22Rv1 (cell line): ENCODE data around the gene SLC22A14.
"Not testable (repeated sequence)": the region's sequence is repeated elsewhere in the genome, so short reads cannot be mapped to it uniquely, and the experiment has no call there.

Experiments
- H3K27ac ChIP-seq: fragments of 450-650 bp; 2 replicates; pipeline ENCODE4 v1.5.1; 2017
- ZFX ChIP-seq: fragments of 450-650 bp; IDR thresholded peaks from 2 replicates; pipeline ENCODE4 v1.6.1; 2017; ENCODE audit warnings: antibody characterized with exemption, borderline replicate concordance
- TF ChIP-seq, protein P1 (sequence below): fragments of 450-650 bp; IDR thresholded peaks from 2 replicates; pipeline ENCODE4 v1.5.1; 2017; ENCODE audit warnings: mild to moderate bottlenecking

SLC22A14 gene

DNA sequence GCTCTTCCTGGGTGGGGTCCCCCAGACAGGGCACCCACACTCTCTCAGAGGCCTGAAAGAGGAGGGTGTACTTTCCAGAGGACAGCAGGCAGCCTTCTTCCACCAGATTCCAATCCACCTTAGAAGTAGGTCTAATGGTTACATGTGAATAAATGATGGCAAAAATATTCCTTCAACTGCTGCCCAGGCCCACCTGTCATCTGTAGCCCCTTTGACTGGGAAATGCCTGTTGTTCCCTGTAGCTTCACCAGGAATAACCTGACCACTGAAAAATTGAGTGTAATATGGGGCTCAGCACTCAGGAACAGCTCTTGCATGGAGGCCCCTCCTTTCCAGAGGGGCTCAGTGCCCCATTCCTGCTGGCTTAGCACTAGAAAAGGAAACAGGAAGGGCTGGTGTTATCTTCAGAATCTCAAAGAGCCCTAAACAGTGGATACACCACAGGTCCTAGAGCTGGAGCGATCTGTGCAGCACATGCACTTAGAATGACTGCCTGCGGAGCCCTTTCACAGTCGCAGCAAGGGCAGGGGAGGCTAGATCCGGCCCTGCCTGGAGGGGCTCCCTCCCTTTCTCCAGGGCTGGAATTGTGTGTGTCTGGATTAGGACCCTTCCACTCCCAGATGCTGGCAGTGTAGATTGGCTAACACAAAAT, 32.1 kb downstream of the SLC22A14 start:
- no peak overlapping the region for H3K27ac ChIP-seq
- TF ChIP-seq, protein P1, sequence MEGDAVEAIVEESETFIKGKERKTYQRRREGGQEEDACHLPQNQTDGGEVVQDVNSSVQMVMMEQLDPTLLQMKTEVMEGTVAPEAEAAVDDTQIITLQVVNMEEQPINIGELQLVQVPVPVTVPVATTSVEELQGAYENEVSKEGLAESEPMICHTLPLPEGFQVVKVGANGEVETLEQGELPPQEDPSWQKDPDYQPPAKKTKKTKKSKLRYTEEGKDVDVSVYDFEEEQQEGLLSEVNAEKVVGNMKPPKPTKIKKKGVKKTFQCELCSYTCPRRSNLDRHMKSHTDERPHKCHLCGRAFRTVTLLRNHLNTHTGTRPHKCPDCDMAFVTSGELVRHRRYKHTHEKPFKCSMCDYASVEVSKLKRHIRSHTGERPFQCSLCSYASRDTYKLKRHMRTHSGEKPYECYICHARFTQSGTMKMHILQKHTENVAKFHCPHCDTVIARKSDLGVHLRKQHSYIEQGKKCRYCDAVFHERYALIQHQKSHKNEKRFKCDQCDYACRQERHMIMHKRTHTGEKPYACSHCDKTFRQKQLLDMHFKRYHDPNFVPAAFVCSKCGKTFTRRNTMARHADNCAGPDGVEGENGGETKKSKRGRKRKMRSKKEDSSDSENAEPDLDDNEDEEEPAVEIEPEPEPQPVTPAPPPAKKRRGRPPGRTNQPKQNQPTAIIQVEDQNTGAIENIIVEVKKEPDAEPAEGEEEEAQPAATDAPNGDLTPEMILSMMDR = no peak
- TF ChIP-seq ZFX = no peak

GRCh38 chr3:38314764-38315487, 32.8 kb downstream of the SLC22A14 start:
- no peak overlapping the region for H3K27ac ChIP-seq
- TF ChIP-seq ZFX = no peak
- TF ChIP-seq, protein P1 = no peak

GRCh38 chr3:38315488-38316230, 33.6 kb downstream of the SLC22A14 start:
- H3K27ac ChIP-seq = no peak overlapping the region
- no peak for TF ChIP-seq ZFX
- TF ChIP-seq, protein P1 = no peak

DNA sequence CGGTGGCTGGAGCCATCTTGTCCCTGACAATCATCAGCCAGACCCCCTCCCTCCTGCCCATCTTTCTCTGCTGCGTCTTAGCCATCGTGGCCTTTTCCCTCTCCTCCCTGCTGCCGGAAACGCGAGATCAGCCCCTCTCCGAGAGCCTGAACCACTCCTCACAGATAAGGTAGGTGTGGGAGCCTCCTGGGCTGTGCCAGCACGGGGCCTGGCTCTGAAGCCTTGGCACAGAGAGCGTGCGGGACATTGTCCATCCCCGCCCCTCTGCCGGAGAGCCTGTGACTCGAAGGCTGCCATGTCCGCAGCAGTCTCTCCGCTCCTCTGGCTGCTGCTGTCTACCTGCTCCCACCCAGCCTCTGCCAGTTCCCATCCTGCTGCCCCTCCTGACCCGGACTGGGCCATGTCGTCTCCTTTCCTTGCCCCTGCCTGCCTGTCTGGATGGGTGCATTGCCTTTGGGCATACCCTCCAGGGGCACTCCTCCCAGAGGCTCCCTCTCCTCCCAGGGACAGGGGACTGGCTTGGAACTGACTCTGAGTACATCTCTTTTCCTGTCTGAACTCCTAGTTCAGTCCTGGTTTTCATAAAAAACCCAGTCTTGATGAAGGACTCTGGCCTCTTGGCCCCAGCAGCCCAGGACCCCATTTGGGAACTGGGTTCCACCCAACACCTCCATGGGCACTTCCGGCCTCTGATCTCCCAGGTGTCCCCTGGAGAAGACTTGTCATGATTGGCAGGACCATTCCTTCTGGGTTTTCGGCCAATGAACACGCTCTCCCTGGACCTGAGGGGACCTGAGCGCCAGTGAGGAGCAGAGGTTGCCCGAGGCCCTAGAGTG, 34.5 kb downstream of the SLC22A14 start:
- TF ChIP-seq ZFX = no peak
- TF ChIP-seq, protein P1 = no peak
- no peak overlapping the region for H3K27ac ChIP-seq

DNA sequence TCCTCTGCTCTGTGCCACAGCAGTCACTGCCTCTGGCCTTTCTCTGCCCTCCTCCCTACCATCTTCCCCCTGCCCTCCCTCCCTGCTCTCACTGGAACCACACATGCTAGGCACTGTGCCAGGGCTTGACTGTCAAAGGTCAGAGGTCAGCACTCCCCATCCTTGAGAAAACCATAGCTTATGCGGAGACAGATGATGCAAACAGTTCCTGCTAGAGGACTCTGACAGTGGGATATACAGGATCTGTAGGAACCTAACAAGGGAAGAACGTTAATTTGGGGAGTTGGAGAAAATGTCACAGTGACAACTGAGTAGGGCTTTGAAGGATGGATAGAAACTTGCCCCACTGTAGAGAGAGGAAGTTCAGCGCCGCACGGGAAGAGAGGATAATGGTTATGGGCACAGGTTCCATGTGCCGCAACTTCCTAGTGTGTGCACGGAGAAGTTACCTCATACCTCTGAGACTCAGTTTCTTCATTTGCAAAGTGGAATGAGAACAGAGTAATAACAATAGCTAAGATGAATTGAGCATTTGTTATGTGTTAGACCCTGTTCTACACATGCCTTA, 35.2 kb downstream of the SLC22A14 start:
- TF ChIP-seq, protein P1 = no peak
- no peak for TF ChIP-seq ZFX
- H3K27ac ChIP-seq = no peak overlapping the region

DNA sequence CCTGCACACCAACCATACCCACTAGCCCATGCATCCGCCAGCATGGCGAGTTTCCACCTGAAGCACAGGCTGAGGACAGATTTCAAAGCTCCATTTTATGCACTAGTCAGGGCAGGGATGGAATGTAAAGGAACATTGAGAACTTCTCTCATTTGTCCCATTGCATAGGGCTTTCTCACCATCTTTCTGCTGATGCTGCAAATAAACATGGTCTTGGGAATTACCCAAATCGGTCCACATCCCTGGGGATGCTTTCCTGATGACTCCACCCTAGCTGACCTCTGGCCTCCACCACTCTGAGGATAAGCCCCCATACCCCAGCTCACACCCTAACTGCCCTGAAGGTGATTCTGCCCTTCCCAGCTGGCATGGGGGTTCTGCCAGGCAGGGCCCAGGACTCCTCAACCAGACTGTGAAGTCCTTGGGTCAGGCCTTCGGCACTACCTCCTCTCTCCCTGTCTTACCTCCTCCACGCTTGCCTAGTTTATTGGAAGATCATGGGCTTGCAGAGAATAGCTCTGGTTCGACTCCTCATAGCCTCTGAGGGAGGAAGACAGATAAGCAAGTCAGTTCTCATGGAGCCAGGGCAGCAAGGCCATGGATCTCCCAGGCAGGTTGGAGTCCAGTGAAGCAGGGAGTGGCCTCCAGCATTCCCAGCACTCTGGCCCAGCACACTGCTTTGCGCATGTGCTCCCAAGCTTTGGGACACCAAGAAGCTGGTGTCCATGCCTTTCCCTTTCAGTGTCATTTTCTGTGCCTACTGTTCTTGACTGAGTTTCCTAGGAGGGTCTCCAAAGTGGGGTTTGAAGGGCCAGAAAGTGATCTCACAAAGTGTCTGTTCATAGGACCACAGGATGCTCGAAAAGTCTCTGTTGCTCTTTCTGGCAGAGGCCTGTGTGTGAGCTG, 36.9 kb downstream of the SLC22A14 start:
- TF ChIP-seq, protein P1 = no peak
- no peak for TF ChIP-seq ZFX
- H3K27ac ChIP-seq = no peak overlapping the region

- H3K27ac ChIP-seq = not testable (repeated sequence)
These were observed 38.5 kb downstream of the SLC22A14 start for GRCh38 chr3:38320638-38321037.
